ENCODE results near the gene SIGLEC14. TPM values are rescaled to one million over a fixed set of nuclear protein-coding genes. Genes with fewer than 3 reads are reported as not detected.

The SIGLEC14 gene
- total RNA-seq, 1 donor from 2014 or later, result not detected

DNA sequence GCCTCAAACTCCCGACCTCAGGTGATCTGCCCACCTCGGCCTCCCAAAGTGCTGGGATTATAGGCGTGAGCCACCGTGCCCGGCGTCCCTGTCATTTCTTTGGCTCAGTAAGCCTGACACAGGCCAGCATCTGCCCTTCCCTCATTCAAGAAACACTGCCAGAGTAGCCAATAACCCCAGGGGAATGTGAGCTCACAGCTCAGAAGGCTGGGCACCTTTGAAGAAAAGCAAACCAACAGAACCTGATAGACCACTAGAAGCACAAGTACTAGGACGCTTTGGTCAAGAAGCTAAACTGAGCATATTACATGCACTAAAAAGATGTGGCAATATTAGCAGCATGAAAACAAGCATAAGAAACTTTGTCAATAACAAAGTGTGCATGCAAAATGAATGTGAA, 30.6 kb downstream of the SIGLEC14 start:
- Mint-ChIP-seq H3K27me3 (ENCODE audit: low read depth) (peaks cover 68% of the 10 kb centered on the region), H3K4me3 (no peak overlapping the region), H3K27ac (ENCODE audit: unreplicated experiment) (no peak overlapping the region), H3K9me3 (no peaks in the 10 kb centered on the region), H3K4me1 (no peaks in the 10 kb centered on the region), H3K36me3 (ENCODE audit: low read depth) (no peaks in the 10 kb centered on the region)
- TF ChIP-seq CTCF (conservative IDR thresholded peaks at IDR 0.05), result no peak
- DNase-seq (ENCODE audit: low read depth, low spot score), result no peak

- H3K4me3 Mint-ChIP-seq, result no peak overlapping the region
- H3K36me3 Mint-ChIP-seq (ENCODE audit: low read depth), result no peaks in the 10 kb centered on the region
- no peak for DNase-seq (ENCODE audit: low read depth, low spot score)
- no peaks in the 10 kb centered on the region for H3K9me3 Mint-ChIP-seq
- no peak overlapping the region for H3K27ac Mint-ChIP-seq (ENCODE audit: unreplicated experiment)
- no peak for TF ChIP-seq CTCF (conservative IDR thresholded peaks at IDR 0.05)
- H3K27me3 Mint-ChIP-seq (ENCODE audit: low read depth), result peaks cover 66% of the 10 kb centered on the region
- no peaks in the 10 kb centered on the region for H3K4me1 Mint-ChIP-seq
Measured at GRCh38 chr19:51614789-51615188, 31.8 kb downstream of the SIGLEC14 start.

DNA sequence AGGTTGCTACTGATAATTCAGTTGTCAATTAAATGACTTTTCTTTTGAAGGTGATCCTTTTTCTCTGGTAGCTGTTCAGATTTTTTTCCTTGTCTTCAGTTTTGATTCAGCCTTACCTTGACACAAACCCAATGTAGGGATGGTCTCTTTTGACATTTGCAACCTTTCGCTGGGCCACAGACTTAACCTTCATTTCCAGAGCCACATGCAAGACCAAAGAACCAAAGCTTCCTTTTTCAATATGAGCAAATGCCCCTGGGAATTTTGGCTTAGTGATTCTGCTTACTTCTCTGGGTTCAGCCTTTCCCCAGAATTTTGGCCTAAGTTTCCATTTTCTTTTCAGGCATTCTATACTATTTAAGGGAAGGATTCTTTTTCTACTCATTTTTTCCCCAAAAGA, 36.0 kb downstream of the SIGLEC14 start:
- H3K9me3 Mint-ChIP-seq, result no peaks in the 10 kb centered on the region
- TF ChIP-seq CTCF (conservative IDR thresholded peaks at IDR 0.05), result no peak
- no peak overlapping the region for H3K27ac Mint-ChIP-seq (ENCODE audit: unreplicated experiment)
- no peak for DNase-seq (ENCODE audit: low read depth, low spot score)
- H3K4me1 Mint-ChIP-seq, result no peaks in the 10 kb centered on the region
- H3K27me3 Mint-ChIP-seq (ENCODE audit: low read depth), result peaks cover 45% of the 10 kb centered on the region
- H3K4me3 Mint-ChIP-seq, result no peak overlapping the region
- H3K36me3 Mint-ChIP-seq (ENCODE audit: low read depth), result no peaks in the 10 kb centered on the region

- H3K27me3 Mint-ChIP-seq (ENCODE audit: low read depth), result peaks cover 33% of the 10 kb centered on the region
- H3K27ac Mint-ChIP-seq (ENCODE audit: unreplicated experiment), result no peak overlapping the region
- DNase-seq (ENCODE audit: low read depth, low spot score), result peak; percentile 93
- no peaks in the 10 kb centered on the region for H3K9me3 Mint-ChIP-seq
- peak; percentile 73 for TF ChIP-seq CTCF (conservative IDR thresholded peaks at IDR 0.05)
- H3K4me3 Mint-ChIP-seq, result no peak overlapping the region
- no peaks in the 10 kb centered on the region for H3K36me3 Mint-ChIP-seq (ENCODE audit: low read depth)
- no peaks in the 10 kb centered on the region for H3K4me1 Mint-ChIP-seq
Measured at GRCh38 chr19:51607920-51608562, 38.6 kb downstream of the SIGLEC14 start.

DNA sequence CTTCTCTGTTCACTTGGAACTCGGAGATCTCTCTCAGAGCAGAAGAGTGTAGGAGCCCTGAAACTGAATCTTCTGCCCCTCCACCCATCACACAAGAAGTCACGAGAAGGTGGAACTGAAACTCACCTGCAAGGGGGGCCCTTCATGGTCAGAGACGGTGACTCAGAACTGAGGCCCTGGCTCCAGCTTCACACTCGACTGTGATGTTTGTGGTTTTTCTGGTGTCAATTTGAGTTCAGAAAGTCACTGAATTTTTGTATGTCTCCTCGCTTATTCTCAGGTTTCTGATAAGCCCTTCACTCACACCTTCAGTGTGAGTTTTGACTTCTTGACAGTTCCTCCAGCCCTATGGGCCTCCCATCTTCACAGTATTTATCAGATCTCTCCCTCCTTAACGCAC, 39.5 kb downstream of the SIGLEC14 start:
- no peak for DNase-seq (ENCODE audit: low read depth, low spot score)
- Mint-ChIP-seq H3K27me3 (ENCODE audit: low read depth) (peaks cover 24% of the 10 kb centered on the region), H3K36me3 (ENCODE audit: low read depth) (no peaks in the 10 kb centered on the region), H3K9me3 (no peaks in the 10 kb centered on the region), H3K4me3 (no peak overlapping the region), H3K27ac (ENCODE audit: unreplicated experiment) (no peak overlapping the region), H3K4me1 (no peaks in the 10 kb centered on the region)
- TF ChIP-seq CTCF (conservative IDR thresholded peaks at IDR 0.05), result no peak

All from neural crest cell (in vitro differentiated cells).